Ovary (tissue), 9 donors: ENCODE measurements around the gene ZDBF2. TPM values are rescaled to one million over a fixed set of nuclear protein-coding genes. Genes with fewer than 3 reads are reported as not detected.

Experiments
- DNase-seq, 5 donors: peaks; one replicate each; pipeline ENCODE4 v3.0.0-alpha.2; 2019 to 2020
- H3K27ac ChIP-seq, 2 donors: fragments of 200-600 bp; one replicate each; pipeline versions ENCODE4 v1.5.1 to v1.8.0; 2019 to 2022
- H3K27me3 ChIP-seq: fragments of 200-600 bp; one replicate; pipeline ENCODE4 v1.8.0; 2022
- H3K36me3 ChIP-seq: fragments of 200-600 bp; sonication (generic); one replicate; pipeline ENCODE4 v1.5.1; 2019
- H3K4me1 ChIP-seq: one replicate; pipeline ENCODE4 v1.8.1; 2013; ENCODE audit warnings: mild to moderate bottlenecking, moderate library complexity; ENCODE audit not compliant: insufficient read depth
- H3K4me3 ChIP-seq: fragments of 200-600 bp; sonication (generic); one replicate; pipeline ENCODE4 v1.5.1; 2017
- H3K9me3 ChIP-seq, 2 donors: fragments of 200-600 bp in 1 of 2; sonication (generic) in 1 of 2; one replicate each; pipeline versions ENCODE4 v1.5.1 to v1.8.1; 2013 to 2019; ENCODE audit warnings: mild to moderate bottlenecking in 1 of 2, moderate library complexity in 1 of 2
- CTCF ChIP-seq, 3 donors: fragments of 450-650 bp in 2 of 3; fragments of 200-600 bp in 1 of 3; IDR thresholded peaks; one replicate each; pipeline versions ENCODE4 v1.5.1 to v1.8.0; 2016 to 2022; ENCODE audit warnings: antibody characterized with exemption in 3 of 3, mild to moderate bottlenecking in 1 of 3
- EP300 ChIP-seq: sonication (generic); formaldehyde crosslinking; IDR thresholded peaks from one replicate; pipeline ENCODE4 v1.6.1; 2017; ENCODE audit warnings: antibody characterized with exemption
- POLR2A ChIP-seq: fragments of 450-650 bp; IDR thresholded peaks from one replicate; pipeline ENCODE4 v1.6.1; 2017; ENCODE audit warnings: antibody characterized with exemption, mild to moderate bottlenecking, moderate library complexity
- WGBS, 3 donors: extraction: QIAGEN DNeasy Blood & Tissue Kit in 1 of 3; methylation state at CpG; one replicate each; pipeline versions ENCODE4 v1.1.5 to v1.1.7; 2013 to 2017; 5-methylcytosine and 5-hydroxymethylcytosine counted together
- intact Hi-C, 4 donors: fragments of 100-400 bp; cut with DNase I; formaldehyde crosslinking; loops; one replicate each; pipeline versions ENCODE4 v1.11.0 to v1.15.1; 2022 to 2023
- polyA plus RNA-seq, 2 donors: library from polyadenylated mRNA; stranded (reverse); fragments of 200-250 nt in 1 of 2; fragments of 350-450 nt in 1 of 2; fragmentation: Illumina TruSeq in 1 of 2; extraction: RNeasy Lipid Tissue Mini Kit (QIAGEN cat#74804) in 1 of 2; gene quantifications; one replicate each; pipeline ENCODE4 v1.2.3, GENCODE V29; 2013 to 2014
- total RNA-seq, 7 donors: library from RNA; depleted of rRNA in 2 of 7; stranded (reverse); fragments of >200 nt in 2 of 7; fragmentation: NEBNext Ultra II Directional in 3 of 7; extraction: Animal tissue kit (Norgen Biotek cat#: 25700) in 3 of 7; gene quantifications; one replicate each; pipeline versions ENCODE4 v1.1.0 to v1.2.4, GENCODE V29; 2016 to 2023
- donor health status: DM: no; HTN: no; CAD: no; lungs with moderate emphysema.
- donor health status: DM: no; HTN: no; CAD: no.
- donor health status: Bipolar disorder and iron deficiency.
- donor health status: DM: yes; HTN: yes; CAD: no.
- donor health status: DM: no; HTN: no; CAD: no.
- donor health status: DM: yes; HTN: yes; CAD: no.

ZDBF2 gene
- total and polyA plus RNA-seq, 9 donors, result 4.1 to 36.4 (median 26.2) TPM

GRCh38 chr2:206253777-206254166 lies 20.7 kb upstream of the ZDBF2 start:
- intact Hi-C loops, result no loop called here

GRCh38 chr2:206255003-206255402 lies 19.5 kb upstream of the ZDBF2 start:
- DNase-seq, result no peak
- WGBS, 3 donors, result 29 to 33% (median 31%) methylated on average over 2 of the region's 2 CpGs
- intact Hi-C loops, result no loop called here

More at GRCh38 chr2:206253777-206254166, 20.7 kb upstream of the ZDBF2 start:
- Histone ChIP-seq H3K36me3 (no peaks in the 10 kb centered on the region), H3K27me3 (no peaks in the 10 kb centered on the region), H3K4me1 (no peaks in the 10 kb centered on the region), H3K9me3 (peaks cover 0 to 8% of the 10 kb centered on the region in 2 donors), H3K27ac (no peak overlapping the region), H3K4me3 (no peak overlapping the region)
- whole genome bisulfite sequencing, 3 donors, result 45 to 53% (median 48%) methylated on average over 5 of the region's 5 CpGs
- no peak for DNase-seq
- TF ChIP-seq CTCF (IDR thresholded peaks at IDR 0.05) (no peak), POLR2A (no peak), EP300 (no peak)

GRCh38 chr2:206256706-206257205 lies 17.7 kb upstream of the ZDBF2 start:
- Histone ChIP-seq H3K4me1 (peaks cover 1% of the 10 kb centered on the region), H3K36me3 (no peaks in the 10 kb centered on the region), H3K9me3 (no peaks in the 10 kb centered on the region), H3K4me3 (no peak overlapping the region), H3K27ac (no peak overlapping the region), H3K27me3 (no peaks in the 10 kb centered on the region)
- intact Hi-C loops, result no loop called here
- no peak for DNase-seq
- TF ChIP-seq POLR2A (no peak), CTCF (IDR thresholded peaks at IDR 0.05) (no peak), EP300 (no peak)
- WGBS, 3 donors, result 41 to 63% (median 46%) methylated on average over 7 of the region's 7 CpGs

More at GRCh38 chr2:206255003-206255402, 19.5 kb upstream of the ZDBF2 start:
- TF ChIP-seq POLR2A (no peak), EP300 (no peak), CTCF (IDR thresholded peaks at IDR 0.05) (no peak)
- no peak overlapping the region for H3K27ac ChIP-seq
- H3K4me3 ChIP-seq, result no peak overlapping the region
- peaks cover 1% of the 10 kb centered on the region for H3K4me1 ChIP-seq
- H3K9me3 ChIP-seq, result peaks cover 0 to 8% of the 10 kb centered on the region in 2 donors
- no peaks in the 10 kb centered on the region for H3K36me3 ChIP-seq
- no peaks in the 10 kb centered on the region for H3K27me3 ChIP-seq

GRCh38 chr2:206257350-206257749 lies 17.1 kb upstream of the ZDBF2 start:
- intact Hi-C loops, result no loop called here
- no peak overlapping the region for H3K27ac ChIP-seq
- H3K9me3 ChIP-seq, result no peaks in the 10 kb centered on the region
- no peaks in the 10 kb centered on the region for H3K27me3 ChIP-seq
- WGBS, 3 donors, result 49 to 59% (median 51%) methylated on average over 14 of the region's 14 CpGs
- H3K36me3 ChIP-seq, result no peaks in the 10 kb centered on the region
- DNase-seq, result no peak
- peaks cover 1% of the 10 kb centered on the region for H3K4me1 ChIP-seq
- H3K4me3 ChIP-seq, result no peak overlapping the region
- TF ChIP-seq EP300, result no peak
- TF ChIP-seq CTCF (IDR thresholded peaks at IDR 0.05), result no peak
- TF ChIP-seq POLR2A, result no peak
